ENCODE results near the gene TPCN1. TPM values are rescaled to one million over a fixed set of nuclear protein-coding genes. Genes with fewer than 3 reads are reported as not detected.

TPCN1 gene
- total RNA-seq, 2 donors from 2014 or later = 18.9 to 30.8 TPM

GRCh38 chr12:113268621-113269020, 47.4 kb downstream of the TPCN1 start:
- Histone ChIP-seq H3K36me3 (ENCODE audit: control insufficient read depth, insufficient read depth, low read length) (no peaks in the 10 kb centered on the region), H3K27ac (ENCODE audit: low read depth, low read length) (no peak overlapping the region), H3K4me3 (ENCODE audit: low read length) (no peak overlapping the region), H3K9me3 (ENCODE audit: control insufficient read depth, low read length) (no peaks in the 10 kb centered on the region), H3K9ac (ENCODE audit: extremely low read depth, low read length, poor library complexity, severe bottlenecking) (no peak overlapping the region), H3K4me1 (ENCODE audit: control insufficient read depth, insufficient read depth, low read length) (no peaks in the 10 kb centered on the region), H3K27me3 (ENCODE audit: control insufficient read depth, insufficient read depth, low read length, poor library complexity, severe bottlenecking) (no peaks in the 10 kb centered on the region)
- Mint-ChIP-seq H3K4me3 (no peak overlapping the region), H3K36me3 (ENCODE audit: low read depth) (peaks cover 19% of the 10 kb centered on the region), H3K27ac (no peak overlapping the region), H3K27me3 (ENCODE audit: insufficient read depth) (no peaks in the 10 kb centered on the region), H3K9me3 (no peaks in the 10 kb centered on the region), H3K4me1 (no peaks in the 10 kb centered on the region)
- 94 to 97% methylated on average over 16 to 19 of the region's 19 CpGs for WGBS, 2 experiments (ENCODE audit: insufficient coverage in 1 of 2, insufficient read length in 1 of 2)
- DNase-seq = no peak
- no peak for TF ChIP-seq CTCF (conservative IDR thresholded peaks at IDR 0.05)

- H3K27me3 ChIP-seq (ENCODE audit: control insufficient read depth, insufficient read depth, low read length, poor library complexity, severe bottlenecking) = no peaks in the 10 kb centered on the region
- no peak overlapping the region for H3K4me3 Mint-ChIP-seq
- H3K9me3 Mint-ChIP-seq = no peaks in the 10 kb centered on the region
- no peak overlapping the region for H3K4me3 ChIP-seq (ENCODE audit: low read length)
- H3K36me3 Mint-ChIP-seq (ENCODE audit: low read depth) = peaks cover 19% of the 10 kb centered on the region
- 95 to 97% methylated on average over 12 of the region's 12 CpGs for WGBS, 2 experiments (ENCODE audit: insufficient coverage in 1 of 2, insufficient read length in 1 of 2)
- H3K27me3 Mint-ChIP-seq (ENCODE audit: insufficient read depth) = no peaks in the 10 kb centered on the region
- no peak for DNase-seq
- H3K9me3 ChIP-seq (ENCODE audit: control insufficient read depth, low read length) = no peaks in the 10 kb centered on the region
- no peak overlapping the region for H3K27ac ChIP-seq (ENCODE audit: low read depth, low read length)
- no peak overlapping the region for H3K9ac ChIP-seq (ENCODE audit: extremely low read depth, low read length, poor library complexity, severe bottlenecking)
- no peak overlapping the region for H3K27ac Mint-ChIP-seq
- no peaks in the 10 kb centered on the region for H3K4me1 ChIP-seq (ENCODE audit: control insufficient read depth, insufficient read depth, low read length)
- no peaks in the 10 kb centered on the region for H3K4me1 Mint-ChIP-seq
- no peaks in the 10 kb centered on the region for H3K36me3 ChIP-seq (ENCODE audit: control insufficient read depth, insufficient read depth, low read length)
- no peak for TF ChIP-seq CTCF (conservative IDR thresholded peaks at IDR 0.05)
Observed at GRCh38 chr12:113269257-113269943, 48.1 kb downstream of the TPCN1 start.

GRCh38 chr12:113270709-113271009, 49.4 kb downstream of the TPCN1 start:
- TF ChIP-seq CTCF (conservative IDR thresholded peaks at IDR 0.05) = no peak
- no peaks in the 10 kb centered on the region for H3K4me1 ChIP-seq (ENCODE audit: control insufficient read depth, insufficient read depth, low read length)
- no peaks in the 10 kb centered on the region for H3K36me3 ChIP-seq (ENCODE audit: control insufficient read depth, insufficient read depth, low read length)
- no peak overlapping the region for H3K27ac Mint-ChIP-seq
- no peak for DNase-seq
- H3K4me3 Mint-ChIP-seq = no peak overlapping the region
- no peaks in the 10 kb centered on the region for H3K9me3 Mint-ChIP-seq
- peaks cover 24% of the 10 kb centered on the region for H3K36me3 Mint-ChIP-seq (ENCODE audit: low read depth)
- H3K9ac ChIP-seq (ENCODE audit: extremely low read depth, low read length, poor library complexity, severe bottlenecking) = no peak overlapping the region
- no peaks in the 10 kb centered on the region for H3K9me3 ChIP-seq (ENCODE audit: control insufficient read depth, low read length)
- no peaks in the 10 kb centered on the region for H3K27me3 ChIP-seq (ENCODE audit: control insufficient read depth, insufficient read depth, low read length, poor library complexity, severe bottlenecking)
- no peaks in the 10 kb centered on the region for H3K27me3 Mint-ChIP-seq (ENCODE audit: insufficient read depth)
- H3K4me3 ChIP-seq (ENCODE audit: low read length) = no peak overlapping the region
- 99% methylated on average over 8 to 11 of the region's 11 CpGs for WGBS, 2 experiments (ENCODE audit: insufficient coverage in 1 of 2, insufficient read length in 1 of 2)
- H3K27ac ChIP-seq (ENCODE audit: low read depth, low read length) = no peak overlapping the region
- no peaks in the 10 kb centered on the region for H3K4me1 Mint-ChIP-seq

All from endodermal cell (in vitro differentiated cells).